Measurements from ENCODE around the gene MTARC2. TPM values are rescaled to one million over a fixed set of nuclear protein-coding genes. Genes with fewer than 3 reads are reported as not detected.

The MTARC2 gene
- polyA plus RNA-seq, 1 donor from 2014 or later: not detected

GRCh38 chr1:220806408-220806807 lies 58.3 kb downstream of the MTARC2 start:
- no peak overlapping the region for H3K9ac ChIP-seq (ENCODE audit: low read length)
- no peak overlapping the region for H3K4me2 ChIP-seq (ENCODE audit: low read length)
- no peak overlapping the region for H3K27ac ChIP-seq (ENCODE audit: low read length)
- H3K4me3 ChIP-seq (ENCODE audit: low read length): no peak overlapping the region
- no peaks in the 10 kb centered on the region for H4K20me1 ChIP-seq (ENCODE audit: insufficient read depth)
- no peak for TF ChIP-seq MXI1 (conservative IDR thresholded peaks at IDR 0.05; ENCODE audit: poor library complexity, severe bottlenecking)
- TF ChIP-seq EZH2 (IDR thresholded peaks at IDR 0.05; ENCODE audit: borderline replicate concordance, insufficient read depth, low read length, poor library complexity, severe bottlenecking): no peak
- TF ChIP-seq TAF1 (IDR thresholded peaks at IDR 0.05; ENCODE audit: low read depth): no peak
- TF ChIP-seq RAD21 (conservative IDR thresholded peaks at IDR 0.05): no peak
- TF ChIP-seq, protein P1, sequence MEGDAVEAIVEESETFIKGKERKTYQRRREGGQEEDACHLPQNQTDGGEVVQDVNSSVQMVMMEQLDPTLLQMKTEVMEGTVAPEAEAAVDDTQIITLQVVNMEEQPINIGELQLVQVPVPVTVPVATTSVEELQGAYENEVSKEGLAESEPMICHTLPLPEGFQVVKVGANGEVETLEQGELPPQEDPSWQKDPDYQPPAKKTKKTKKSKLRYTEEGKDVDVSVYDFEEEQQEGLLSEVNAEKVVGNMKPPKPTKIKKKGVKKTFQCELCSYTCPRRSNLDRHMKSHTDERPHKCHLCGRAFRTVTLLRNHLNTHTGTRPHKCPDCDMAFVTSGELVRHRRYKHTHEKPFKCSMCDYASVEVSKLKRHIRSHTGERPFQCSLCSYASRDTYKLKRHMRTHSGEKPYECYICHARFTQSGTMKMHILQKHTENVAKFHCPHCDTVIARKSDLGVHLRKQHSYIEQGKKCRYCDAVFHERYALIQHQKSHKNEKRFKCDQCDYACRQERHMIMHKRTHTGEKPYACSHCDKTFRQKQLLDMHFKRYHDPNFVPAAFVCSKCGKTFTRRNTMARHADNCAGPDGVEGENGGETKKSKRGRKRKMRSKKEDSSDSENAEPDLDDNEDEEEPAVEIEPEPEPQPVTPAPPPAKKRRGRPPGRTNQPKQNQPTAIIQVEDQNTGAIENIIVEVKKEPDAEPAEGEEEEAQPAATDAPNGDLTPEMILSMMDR (IDR thresholded peaks at IDR 0.05; ENCODE audit: poor library complexity, severe bottlenecking): no peak
- TF ChIP-seq SMC3 (conservative IDR thresholded peaks at IDR 0.05; ENCODE audit: poor library complexity): no peak
- TF ChIP-seq, protein P2, sequence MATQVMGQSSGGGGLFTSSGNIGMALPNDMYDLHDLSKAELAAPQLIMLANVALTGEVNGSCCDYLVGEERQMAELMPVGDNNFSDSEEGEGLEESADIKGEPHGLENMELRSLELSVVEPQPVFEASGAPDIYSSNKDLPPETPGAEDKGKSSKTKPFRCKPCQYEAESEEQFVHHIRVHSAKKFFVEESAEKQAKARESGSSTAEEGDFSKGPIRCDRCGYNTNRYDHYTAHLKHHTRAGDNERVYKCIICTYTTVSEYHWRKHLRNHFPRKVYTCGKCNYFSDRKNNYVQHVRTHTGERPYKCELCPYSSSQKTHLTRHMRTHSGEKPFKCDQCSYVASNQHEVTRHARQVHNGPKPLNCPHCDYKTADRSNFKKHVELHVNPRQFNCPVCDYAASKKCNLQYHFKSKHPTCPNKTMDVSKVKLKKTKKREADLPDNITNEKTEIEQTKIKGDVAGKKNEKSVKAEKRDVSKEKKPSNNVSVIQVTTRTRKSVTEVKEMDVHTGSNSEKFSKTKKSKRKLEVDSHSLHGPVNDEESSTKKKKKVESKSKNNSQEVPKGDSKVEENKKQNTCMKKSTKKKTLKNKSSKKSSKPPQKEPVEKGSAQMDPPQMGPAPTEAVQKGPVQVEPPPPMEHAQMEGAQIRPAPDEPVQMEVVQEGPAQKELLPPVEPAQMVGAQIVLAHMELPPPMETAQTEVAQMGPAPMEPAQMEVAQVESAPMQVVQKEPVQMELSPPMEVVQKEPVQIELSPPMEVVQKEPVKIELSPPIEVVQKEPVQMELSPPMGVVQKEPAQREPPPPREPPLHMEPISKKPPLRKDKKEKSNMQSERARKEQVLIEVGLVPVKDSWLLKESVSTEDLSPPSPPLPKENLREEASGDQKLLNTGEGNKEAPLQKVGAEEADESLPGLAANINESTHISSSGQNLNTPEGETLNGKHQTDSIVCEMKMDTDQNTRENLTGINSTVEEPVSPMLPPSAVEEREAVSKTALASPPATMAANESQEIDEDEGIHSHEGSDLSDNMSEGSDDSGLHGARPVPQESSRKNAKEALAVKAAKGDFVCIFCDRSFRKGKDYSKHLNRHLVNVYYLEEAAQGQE (IDR thresholded peaks at IDR 0.05; ENCODE audit: borderline replicate concordance): no peak
- no peak for TF ChIP-seq POLR2AphosphoS5 (IDR thresholded peaks at IDR 0.05)
- TF ChIP-seq EP300 (conservative IDR thresholded peaks at IDR 0.05; ENCODE audit: poor library complexity, severe bottlenecking): no peak
- H3F3A ChIP-seq (ENCODE audit: insufficient read depth, low read length, poor library complexity, severe bottlenecking): no peaks in the 10 kb centered on the region
- no peaks in the 10 kb centered on the region for H3K36me3 ChIP-seq (ENCODE audit: insufficient read depth, low read length)
- no peak overlapping the region for H2AFZ ChIP-seq (ENCODE audit: low read depth, low read length)
- no peaks in the 10 kb centered on the region for H3K9me3 ChIP-seq (ENCODE audit: low read length)
- H3K27me3 ChIP-seq (ENCODE audit: insufficient read depth, low read depth, low read length): no peaks in the 10 kb centered on the region
- H3K9me2 ChIP-seq (ENCODE audit: insufficient read depth, low read length): no peaks in the 10 kb centered on the region
- H3K79me2 ChIP-seq (replicated peaks; ENCODE audit: insufficient read depth, low read length): no peaks in the 10 kb centered on the region

DNA sequence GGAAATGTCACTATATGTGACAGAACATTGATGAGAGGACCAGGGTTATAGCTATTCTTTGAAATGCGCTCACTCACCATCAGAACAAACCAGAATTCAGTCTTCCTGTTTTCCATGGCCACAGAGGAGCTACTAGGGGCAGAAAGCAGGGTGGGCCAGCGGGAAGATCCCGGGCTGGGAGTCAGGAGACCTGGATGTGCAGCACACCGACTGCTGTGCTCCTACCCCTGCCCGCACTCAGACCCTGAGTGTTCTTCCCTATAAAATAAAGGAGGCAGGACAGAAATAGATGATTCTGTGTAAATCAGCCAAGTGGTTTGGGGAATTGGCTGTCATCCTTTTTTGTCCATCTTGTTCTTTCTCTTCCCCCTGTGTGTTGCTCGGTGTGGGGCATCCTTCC lies 59.6 kb downstream of the MTARC2 start:
- H3K27ac ChIP-seq (ENCODE audit: low read length): no peak overlapping the region
- H3K79me2 ChIP-seq (replicated peaks; ENCODE audit: insufficient read depth, low read length): no peaks in the 10 kb centered on the region
- H3K4me2 ChIP-seq (ENCODE audit: low read length): no peak overlapping the region
- no peaks in the 10 kb centered on the region for H3K9me2 ChIP-seq (ENCODE audit: insufficient read depth, low read length)
- H3K4me3 ChIP-seq (ENCODE audit: low read length): no peak overlapping the region
- H3F3A ChIP-seq (ENCODE audit: insufficient read depth, low read length, poor library complexity, severe bottlenecking): no peaks in the 10 kb centered on the region
- H3K9me3 ChIP-seq (ENCODE audit: low read length): no peaks in the 10 kb centered on the region
- H2AFZ ChIP-seq (ENCODE audit: low read depth, low read length): no peak overlapping the region
- TF ChIP-seq RAD21 (conservative IDR thresholded peaks at IDR 0.05) (no peak), EP300 (conservative IDR thresholded peaks at IDR 0.05; ENCODE audit: poor library complexity, severe bottlenecking) (no peak), SMC3 (conservative IDR thresholded peaks at IDR 0.05; ENCODE audit: poor library complexity) (no peak), MXI1 (conservative IDR thresholded peaks at IDR 0.05; ENCODE audit: poor library complexity, severe bottlenecking) (no peak), EZH2 (IDR thresholded peaks at IDR 0.05; ENCODE audit: borderline replicate concordance, insufficient read depth, low read length, poor library complexity, severe bottlenecking) (no peak), POLR2AphosphoS5 (IDR thresholded peaks at IDR 0.05) (no peak), TAF1 (IDR thresholded peaks at IDR 0.05; ENCODE audit: low read depth) (no peak)
- TF ChIP-seq, protein P2 (IDR thresholded peaks at IDR 0.05; ENCODE audit: borderline replicate concordance): no peak
- TF ChIP-seq, protein P1 (IDR thresholded peaks at IDR 0.05; ENCODE audit: poor library complexity, severe bottlenecking): no peak
- H3K9ac ChIP-seq (ENCODE audit: low read length): no peak overlapping the region
- H4K20me1 ChIP-seq (ENCODE audit: insufficient read depth): no peaks in the 10 kb centered on the region
- H3K27me3 ChIP-seq (ENCODE audit: insufficient read depth, low read depth, low read length): no peaks in the 10 kb centered on the region
- H3K36me3 ChIP-seq (ENCODE audit: insufficient read depth, low read length): no peaks in the 10 kb centered on the region
